Karpas-422 (cell line): ENCODE results near the gene TK1. TPM values are rescaled to one million over a fixed set of nuclear protein-coding genes. Genes with fewer than 3 reads are reported as not detected.
"Not testable (repeated sequence)": the region's sequence is repeated elsewhere in the genome, so short reads cannot be mapped to it uniquely, and the experiment has no call there.

Experiments used
- DNase-seq: peaks from one replicate; pipeline ENCODE4 v3.0.0-alpha.2; 2015
- H2AFZ ChIP-seq: fragments of 200-600 bp; sonication (generic); 2 replicates; pipeline ENCODE4 v1.6.1; 2014; ENCODE audit warnings: antibody characterized with exemption, low read length, mixed read lengths
- H3K27ac ChIP-seq: fragments of 200-600 bp; sonication (generic); 2 replicates; pipeline ENCODE4 v1.5.1; 2014; ENCODE audit warnings: mild to moderate bottlenecking, low read length, moderate library complexity
- H3K27me3 ChIP-seq: fragments of 200-600 bp; sonication (generic); 2 replicates; pipeline ENCODE4 v1.6.1; 2014; ENCODE audit warnings: low read length, mixed read lengths
- H3K36me3 ChIP-seq: fragments of 200-600 bp; sonication (generic); 2 replicates; pipeline ENCODE4 v1.6.1; 2014; ENCODE audit warnings: low read length, mixed read lengths; ENCODE audit not compliant: insufficient read depth
- H3K4me1 ChIP-seq: fragments of 200-600 bp; sonication (generic); 2 replicates; pipeline ENCODE4 v1.6.1; 2014; ENCODE audit warnings: mild to moderate bottlenecking, low read length, mixed read lengths
- H3K4me2 ChIP-seq: fragments of 200-600 bp; sonication (generic); 2 replicates; pipeline ENCODE4 v1.6.1; 2014; ENCODE audit warnings: low read length, low read depth, mild to moderate bottlenecking; ENCODE audit not compliant: poor library complexity, severe bottlenecking
- H3K4me3 ChIP-seq: fragments of 200-600 bp; sonication (generic); 2 replicates; pipeline ENCODE4 v1.5.1; 2014; ENCODE audit warnings: mild to moderate bottlenecking, antibody characterized with exemption, low read length, mixed read lengths
- H3K79me2 ChIP-seq: fragments of 200-600 bp; sonication (generic); 2 replicates; pipeline ENCODE4 v1.6.1; 2014; ENCODE audit warnings: mild to moderate bottlenecking, low read length, mixed read lengths
- H3K9ac ChIP-seq: fragments of 200-600 bp; sonication (generic); 2 replicates; pipeline ENCODE4 v1.6.0; 2014; ENCODE audit warnings: low read length
- H3K9me2 ChIP-seq: fragments of 200-600 bp; sonication (generic), shearing (Covaris generic); replicated peaks from 2 replicates; pipeline ENCODE4 v1.6.0; 2014; ENCODE audit warnings: mild to moderate bottlenecking, low read length, moderate library complexity; ENCODE audit not compliant: insufficient read depth
- H3K9me3 ChIP-seq: fragments of 300-700, 200-600 bp; sonication (generic); 2 replicates; pipeline ENCODE4 v1.6.1; 2014; ENCODE audit warnings: low read length, mixed read lengths
- H4K20me1 ChIP-seq: fragments of 200-600 bp; sonication (generic); 2 replicates; pipeline ENCODE4 v1.6.1; 2014; ENCODE audit warnings: mild to moderate bottlenecking, antibody characterized with exemption, low read length, low read depth; ENCODE audit not compliant: insufficient read depth
- total RNA-seq: library from RNA; depleted of rRNA; stranded (reverse); fragments of >200 nt; shearing (Covaris generic); gene quantifications from 2 replicates; pipeline ENCODE4 v1.2.3, GENCODE V29; 2014; ENCODE audit warnings: low replicate concordance

The TK1 gene
- total RNA-seq, 1 experiment from 2014 or later = 22.7 TPM

- DNase-seq = no peak
- Histone ChIP-seq H4K20me1 (peaks cover 15% of the 10 kb centered on the region), H2AFZ (no peak overlapping the region), H3K4me2 (no peak overlapping the region), H3K79me2 (no peaks in the 10 kb centered on the region), H3K9me2 (no peaks in the 10 kb centered on the region), H3K9ac (no peak overlapping the region), H3K27me3 (no peaks in the 10 kb centered on the region; the same call in 1 of the 2 replicates), H3K4me3 (no peak overlapping the region), H3K27ac (no peak overlapping the region), H3K4me1 (peaks cover 20% of the 10 kb centered on the region), H3K9me3 (no peaks in the 10 kb centered on the region), H3K36me3 (peaks cover 9% of the 10 kb centered on the region)
Observed at GRCh38 chr17:78144736-78145641, 41.9 kb downstream of the TK1 start.

- Histone ChIP-seq H3K27me3 (no peaks in the 10 kb centered on the region; the same call in 1 of the 2 replicates), H3K9me3 (no peaks in the 10 kb centered on the region), H3K36me3 (peaks cover 9% of the 10 kb centered on the region), H4K20me1 (peaks cover 15% of the 10 kb centered on the region), H2AFZ (no peak overlapping the region), H3K4me1 (peaks cover 20% of the 10 kb centered on the region), H3K9ac (no peak overlapping the region), H3K79me2 (no peaks in the 10 kb centered on the region), H3K4me3 (no peak overlapping the region), H3K27ac (no peak overlapping the region), H3K4me2 (no peak overlapping the region), H3K9me2 (no peaks in the 10 kb centered on the region)
- DNase-seq = peak; percentile 64
Observed at GRCh38 chr17:78144147-78144719, 42.6 kb downstream of the TK1 start.

GRCh38 chr17:78143214-78144146 lies 43.4 kb downstream of the TK1 start:
- Histone ChIP-seq H3K4me1 (peaks cover 18% of the 10 kb centered on the region), H3K79me2 (no peaks in the 10 kb centered on the region), H2AFZ (no peak overlapping the region), H3K4me2 (no peak overlapping the region), H3K36me3 (peaks cover 9% of the 10 kb centered on the region), H3K9me2 (no peaks in the 10 kb centered on the region), H3K27me3 (no peaks in the 10 kb centered on the region; the same call in 1 of the 2 replicates), H4K20me1 (peaks cover 15% of the 10 kb centered on the region), H3K27ac (no peak overlapping the region), H3K9ac (no peak overlapping the region), H3K4me3 (no peak overlapping the region), H3K9me3 (no peaks in the 10 kb centered on the region)
- DNase-seq = no peak

- H3K27me3 ChIP-seq = no peaks in the 10 kb centered on the region
- peaks cover 15% of the 10 kb centered on the region for H4K20me1 ChIP-seq
- H3K9ac ChIP-seq = no peak overlapping the region
- no peaks in the 10 kb centered on the region for H3K79me2 ChIP-seq
- no peak overlapping the region for H2AFZ ChIP-seq
- H3K27ac ChIP-seq = no peak overlapping the region
- peaks cover 9% of the 10 kb centered on the region for H3K36me3 ChIP-seq
- H3K9me3 ChIP-seq = no peaks in the 10 kb centered on the region
- H3K4me3 ChIP-seq = no peak overlapping the region
- H3K4me1 ChIP-seq = peaks cover 13% of the 10 kb centered on the region
- no peak overlapping the region for H3K4me2 ChIP-seq
- no peaks in the 10 kb centered on the region for H3K9me2 ChIP-seq
- DNase-seq = no peak
Observed at GRCh38 chr17:78142119-78142861, 44.6 kb downstream of the TK1 start.

GRCh38 chr17:78141437-78142118 lies 45.3 kb downstream of the TK1 start:
- H3K9ac ChIP-seq = no peak overlapping the region
- no peak for DNase-seq
- no peak overlapping the region for H3K4me3 ChIP-seq
- H3K36me3 ChIP-seq = peaks cover 9% of the 10 kb centered on the region
- H3K79me2 ChIP-seq = no peaks in the 10 kb centered on the region
- H3K27ac ChIP-seq = no peak overlapping the region
- peaks cover 13% of the 10 kb centered on the region for H3K4me1 ChIP-seq
- no peaks in the 10 kb centered on the region for H3K9me2 ChIP-seq
- H2AFZ ChIP-seq = no peak overlapping the region
- no peaks in the 10 kb centered on the region for H3K27me3 ChIP-seq
- no peaks in the 10 kb centered on the region for H3K9me3 ChIP-seq
- H4K20me1 ChIP-seq = peaks cover 15% of the 10 kb centered on the region
- no peak overlapping the region for H3K4me2 ChIP-seq

GRCh38 chr17:78140169-78141051 lies 46.4 kb downstream of the TK1 start:
- Histone ChIP-seq H3K4me1 (peaks cover 20% of the 10 kb centered on the region), H3K9me2 (no peaks in the 10 kb centered on the region), H3K36me3 (peaks cover 14% of the 10 kb centered on the region), H4K20me1 (peaks cover 15% of the 10 kb centered on the region), H3K4me2 (no peak overlapping the region), H3K27ac (no peak overlapping the region), H3K27me3 (no peaks in the 10 kb centered on the region), H3K9me3 (no peaks in the 10 kb centered on the region), H2AFZ (no peak overlapping the region), H3K4me3 (no peak overlapping the region), H3K9ac (no peak overlapping the region), H3K79me2 (no peaks in the 10 kb centered on the region)
- DNase-seq = peak; percentile 100

GRCh38 chr17:78139861-78140168 lies 47.0 kb downstream of the TK1 start:
- H3K4me3 ChIP-seq, H3K27me3 ChIP-seq, H3K9me3 ChIP-seq, H3K4me2 ChIP-seq, H3K79me2 ChIP-seq, H3K27ac ChIP-seq, DNase-seq, H2AFZ ChIP-seq, H3K9me2 ChIP-seq, H3K9ac ChIP-seq: not testable (repeated sequence)
- Histone ChIP-seq H4K20me1 (peaks cover 15% of the 10 kb centered on the region), H3K4me1 (peaks cover 20% of the 10 kb centered on the region), H3K36me3 (peaks cover 20% of the 10 kb centered on the region)
